HG03064 (cell line): ENCODE data around the gene FGGY.

Source experiments
- ATAC-seq: cut with Tn5 transposase; IDR thresholded peaks from one replicate; pipeline ENCODE4 v1.9.1; 2021; ENCODE audit warnings: low read depth; ENCODE audit not compliant: unreplicated experiment

FGGY gene

GRCh38 chr1:59409986-59410385, 113.1 kb downstream of the FGGY start:
- no peak for ATAC-seq

GRCh38 chr1:59410457-59410856, 113.6 kb downstream of the FGGY start:
- no peak for ATAC-seq

GRCh38 chr1:59411147-59411546, 114.3 kb downstream of the FGGY start:
- ATAC-seq: no peak

DNA sequence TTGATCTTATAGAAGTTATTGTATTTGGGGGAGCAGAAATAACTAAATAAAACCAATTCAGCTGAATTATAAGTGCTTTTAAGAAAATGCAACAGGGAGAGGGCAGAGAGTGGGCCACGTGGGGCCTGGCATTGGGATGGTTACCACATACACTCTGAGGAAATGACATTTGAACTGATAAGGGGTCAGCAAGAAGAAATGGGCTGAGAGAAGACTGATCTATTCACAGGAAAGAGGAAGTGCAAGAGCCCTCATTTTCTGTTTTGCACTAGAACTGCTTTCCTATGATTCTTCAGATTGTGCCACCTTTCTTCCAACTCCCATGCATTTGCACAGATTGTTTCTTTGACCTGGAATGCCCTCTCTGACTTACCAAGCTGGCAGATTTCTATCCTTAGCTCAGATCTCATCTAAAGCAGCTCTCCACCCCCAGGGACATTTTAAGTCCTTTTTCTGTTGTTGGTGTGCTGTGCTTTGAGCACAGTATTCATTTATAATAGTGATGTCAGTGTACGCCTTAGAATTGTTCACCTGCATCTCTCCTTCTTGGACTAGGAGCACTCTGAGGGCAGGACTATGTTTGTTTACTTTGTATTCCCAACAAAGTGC, 115.9 kb downstream of the FGGY start:
- ATAC-seq: no peak

DNA sequence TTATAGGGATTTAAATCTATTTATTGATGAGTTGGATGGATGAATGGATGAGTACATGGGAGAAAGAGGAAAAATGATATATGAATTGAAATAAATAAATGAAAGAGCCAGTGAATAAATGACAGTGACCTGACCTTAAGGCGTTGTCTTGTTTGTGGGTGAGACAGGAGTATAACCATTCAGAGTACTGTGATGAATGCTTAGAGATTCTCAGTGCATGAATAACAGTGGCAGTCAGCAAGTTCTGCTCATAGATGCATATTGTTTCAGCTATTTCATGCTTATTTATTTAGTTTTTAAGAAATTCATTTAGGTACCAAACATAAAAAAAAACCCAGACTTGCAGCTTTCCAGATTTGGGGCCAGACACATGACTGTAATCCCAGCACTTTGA, 116.4 kb downstream of the FGGY start:
- ATAC-seq: no peak

DNA sequence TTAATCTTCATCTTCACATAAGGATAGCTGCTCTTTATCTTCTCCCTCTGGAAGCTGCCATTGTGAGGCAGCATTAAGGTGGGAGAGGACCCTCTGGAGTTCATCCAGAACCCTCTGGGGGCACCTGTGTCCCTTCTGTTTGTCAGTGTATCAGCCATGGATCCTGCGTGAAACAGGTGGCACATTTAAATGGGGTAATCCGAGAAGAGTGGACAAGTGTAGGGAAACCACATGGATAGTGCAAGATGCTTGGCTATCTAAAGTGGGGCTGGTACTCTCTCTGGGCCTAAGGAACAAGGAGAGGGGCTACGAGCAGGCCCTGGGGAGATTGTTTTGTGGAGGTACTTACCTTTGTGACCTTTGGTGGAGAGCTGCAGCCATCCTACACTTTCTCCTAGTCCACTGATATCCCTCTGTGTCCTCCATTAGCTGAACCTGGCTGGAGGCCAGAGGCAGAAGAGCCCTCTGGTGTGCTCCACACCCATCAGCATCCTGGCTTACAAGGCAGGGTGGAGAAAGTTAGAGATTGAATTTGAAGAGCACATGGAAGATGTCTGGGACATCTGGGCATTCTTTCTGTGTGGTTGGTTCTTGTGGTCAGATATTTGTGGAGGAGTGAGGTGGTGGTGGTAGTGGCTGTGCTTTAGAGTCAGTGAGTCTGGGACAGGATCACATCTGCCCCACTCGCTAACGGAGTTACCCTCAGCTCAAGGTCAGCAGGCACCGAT, 117.7 kb downstream of the FGGY start:
- ATAC-seq: no peak

- ATAC-seq: no peak
Measured at GRCh38 chr1:59415286-59415850, 118.5 kb downstream of the FGGY start.

DNA sequence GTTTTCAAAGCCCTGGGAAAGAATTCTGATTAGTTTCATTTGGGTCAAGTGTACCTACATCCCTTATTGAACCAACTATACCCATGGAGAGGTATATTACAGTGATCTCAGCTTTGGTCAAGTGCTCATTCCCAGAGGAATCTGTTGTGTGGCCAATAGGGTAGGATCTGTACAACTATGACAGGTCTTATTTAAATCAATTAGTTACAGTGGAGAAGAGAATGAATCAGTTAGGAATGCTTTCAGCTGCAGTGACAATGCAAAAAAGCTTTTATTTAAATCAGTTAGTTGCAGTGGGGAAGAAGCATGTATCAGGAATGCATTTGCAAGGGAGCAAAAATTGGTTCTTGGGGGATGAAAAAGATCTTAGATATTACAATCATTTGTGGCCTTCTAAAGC, 119.0 kb downstream of the FGGY start:
- ATAC-seq: no peak

DNA sequence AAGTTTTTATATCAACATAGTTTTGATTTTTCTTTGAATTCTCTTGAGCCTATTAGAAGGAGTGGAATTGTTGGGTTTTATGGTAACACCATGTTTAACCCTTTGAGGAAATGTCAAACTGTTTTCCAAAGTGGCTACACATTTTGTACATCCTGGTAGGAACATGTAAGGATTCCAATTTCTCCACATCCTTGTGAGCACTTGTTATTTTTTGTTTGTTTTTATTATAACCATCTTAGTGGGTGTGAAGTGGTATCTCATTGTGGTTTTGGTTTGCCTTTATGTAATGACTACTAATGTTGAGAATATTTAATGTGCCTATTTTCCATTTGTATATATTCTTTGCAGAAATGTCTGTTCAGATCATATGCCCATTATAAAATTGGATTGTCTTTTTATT, 120.5 kb downstream of the FGGY start:
- no peak for ATAC-seq

DNA sequence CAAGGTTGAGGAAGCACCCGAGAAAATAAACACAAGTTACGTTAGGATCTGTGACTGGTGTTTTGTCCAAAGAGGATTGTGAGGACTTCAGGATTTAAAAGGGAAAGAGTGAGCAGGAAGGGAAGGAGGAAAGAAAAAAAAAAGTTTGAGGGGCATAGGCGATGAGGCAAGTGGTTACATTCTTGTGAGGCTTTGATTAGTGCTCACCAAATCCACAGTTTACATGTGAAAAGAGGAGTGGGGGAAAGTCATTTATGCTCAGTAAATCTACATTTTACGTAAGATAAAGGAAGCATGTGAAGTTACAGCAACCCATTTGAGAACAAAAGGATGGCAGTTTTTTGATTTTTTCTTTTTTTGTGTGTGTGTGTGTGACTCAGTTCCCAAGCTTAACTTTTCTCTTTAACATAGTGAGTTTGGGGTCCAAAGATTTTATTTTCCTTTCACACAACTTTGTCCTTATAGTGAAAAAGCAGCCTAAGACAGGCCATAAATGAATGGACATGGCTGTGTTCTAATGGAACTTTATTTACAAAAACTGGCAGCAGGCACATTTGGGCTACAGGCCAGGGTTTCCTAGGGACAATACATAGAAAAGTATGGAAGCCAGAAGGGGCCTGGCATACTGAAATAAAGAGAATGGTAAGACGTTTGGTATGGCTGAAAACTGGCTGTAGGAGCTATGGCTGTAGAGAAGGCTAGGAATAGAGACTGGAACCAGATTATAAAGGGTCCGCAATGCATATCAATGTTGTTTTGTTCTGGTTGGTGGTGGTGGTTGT, 121.7 kb downstream of the FGGY start:
- ATAC-seq: no peak

GRCh38 chr1:59419361-59420140, 122.7 kb downstream of the FGGY start:
- ATAC-seq: no peak

DNA sequence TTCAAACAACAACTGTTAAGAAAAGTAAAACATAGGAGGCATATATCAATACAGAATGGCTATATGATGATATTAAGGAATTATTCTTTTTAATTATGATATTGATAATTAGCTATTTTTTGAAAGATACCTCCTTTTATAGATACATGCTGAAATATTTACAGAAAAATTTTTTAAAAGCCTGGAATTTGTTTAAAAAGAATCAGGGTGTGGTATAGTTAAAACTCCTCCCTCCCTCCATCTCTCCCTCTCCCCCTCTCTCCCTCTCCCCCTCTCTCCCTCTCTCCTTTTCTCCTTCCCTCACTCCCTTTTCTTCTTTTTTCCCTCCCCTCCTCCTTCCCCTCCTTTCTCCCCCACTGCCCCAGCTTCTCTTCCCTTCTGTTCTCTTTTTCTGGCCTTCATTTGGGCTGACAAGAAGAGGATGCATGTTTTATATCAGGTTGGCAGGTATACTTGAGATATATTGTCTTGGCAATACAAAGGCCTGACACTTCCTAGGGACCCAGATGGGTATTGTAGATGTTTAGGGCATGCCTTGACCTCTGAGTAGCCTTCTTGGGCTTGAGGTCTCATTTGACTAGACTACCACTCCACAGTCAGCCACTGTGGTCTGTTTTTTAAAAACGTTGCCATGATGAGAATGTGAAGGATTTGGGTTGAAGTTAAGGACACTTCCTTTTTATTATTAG, 124.5 kb downstream of the FGGY start:
- ATAC-seq: no peak

DNA sequence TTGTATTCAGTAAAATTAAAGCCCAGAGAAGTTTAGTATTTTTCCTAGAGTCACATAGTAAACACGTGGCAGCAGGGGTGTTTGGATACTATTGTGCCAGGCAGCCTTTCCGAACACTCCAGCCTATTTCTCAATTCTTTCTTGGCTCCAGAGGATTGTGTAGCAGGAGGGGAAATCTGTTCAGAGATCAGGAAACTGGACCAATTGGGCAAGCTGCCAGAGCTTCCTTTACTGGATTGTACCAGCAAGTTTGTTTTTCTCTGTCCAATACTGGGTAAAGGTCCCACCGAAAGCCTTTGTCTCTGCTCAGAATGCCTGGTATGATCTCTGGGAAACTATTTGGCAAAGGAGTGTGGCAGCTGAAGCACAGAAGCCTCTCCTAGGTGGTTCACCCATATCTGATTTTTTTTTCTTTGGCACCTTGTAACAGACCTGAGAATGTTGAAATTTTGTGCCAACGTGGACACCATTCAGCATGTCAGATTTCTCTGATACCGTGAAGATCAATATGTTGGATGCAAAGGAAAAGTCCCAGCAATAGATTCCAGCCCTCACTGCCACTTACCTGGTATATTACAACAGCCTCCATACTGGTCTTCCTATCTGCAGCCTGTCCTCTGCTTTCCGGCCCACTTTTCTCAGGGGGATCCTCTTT, 126.2 kb downstream of the FGGY start:
- no peak for ATAC-seq

DNA sequence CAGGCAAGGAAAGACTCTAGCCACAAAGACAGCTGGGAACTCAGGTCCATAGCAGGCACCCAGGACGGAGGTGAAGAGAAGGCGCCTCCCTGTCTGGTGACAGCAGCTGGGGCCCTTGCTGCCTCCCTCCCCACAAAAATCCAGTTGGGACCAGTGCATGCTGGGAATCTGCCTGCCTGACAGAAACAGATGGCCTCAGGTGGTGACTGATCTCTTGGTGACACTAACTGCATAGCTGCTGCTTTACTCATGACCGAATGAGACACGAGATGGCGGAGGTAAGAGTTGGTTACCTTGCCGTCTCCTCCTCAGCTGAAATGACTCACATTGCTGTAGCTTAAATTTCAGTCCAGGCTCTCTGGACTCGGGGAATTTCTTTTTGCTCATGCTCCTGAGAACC, 130.3 kb downstream of the FGGY start:
- ATAC-seq: no peak

DNA sequence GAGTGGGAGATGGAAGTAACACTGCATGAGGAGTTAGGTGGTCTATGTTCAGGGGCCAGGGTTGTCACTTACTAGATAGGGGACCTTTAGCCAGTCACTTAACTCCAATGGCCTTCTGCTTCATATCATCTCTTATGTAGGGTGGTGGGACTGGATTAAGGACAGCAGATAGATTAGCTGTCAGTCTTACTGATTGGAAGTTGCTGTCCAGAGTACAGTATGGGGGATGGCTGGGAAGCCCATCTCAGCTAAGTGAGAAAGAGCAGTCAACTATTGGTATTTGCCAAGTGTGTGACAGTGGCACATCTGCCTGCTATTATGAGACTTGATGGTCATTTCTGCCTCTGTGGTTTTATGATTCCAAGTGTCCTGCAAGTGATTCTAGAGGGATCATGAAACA, 130.9 kb downstream of the FGGY start:
- no peak for ATAC-seq

DNA sequence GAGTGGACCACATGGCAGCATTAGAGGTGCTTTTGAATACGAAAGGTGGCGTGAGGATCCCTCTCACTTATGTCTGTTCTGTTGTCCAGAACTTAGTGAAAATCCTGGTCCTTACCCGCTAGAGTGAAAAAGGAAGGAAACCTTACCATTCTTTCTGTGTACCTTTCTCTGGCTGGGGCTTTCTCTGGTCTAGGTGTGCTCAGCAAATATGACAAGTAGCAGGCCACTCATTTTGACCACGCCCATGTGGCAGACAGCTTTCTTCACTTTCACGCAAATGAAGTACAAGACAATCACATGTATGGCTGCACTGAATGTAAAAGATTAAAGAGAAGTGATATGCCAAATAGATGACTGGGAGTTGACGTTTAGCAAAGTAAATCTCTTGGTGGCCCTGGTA, 131.9 kb downstream of the FGGY start:
- no peak for ATAC-seq

GRCh38 chr1:59429656-59430055, 132.8 kb downstream of the FGGY start:
- ATAC-seq: no peak

GRCh38 chr1:59431566-59432294, 134.8 kb downstream of the FGGY start:
- no peak for ATAC-seq
